GM12878 (cell line): ENCODE results near the gene MYO16. TPM values are rescaled to one million over a fixed set of nuclear protein-coding genes. Genes with fewer than 3 reads are reported as not detected.

Source experiments
- ATAC-seq: fragments of 200-7000 bp; cut with Tn5 transposase; 3 replicates; pipeline ENCODE4 v1.9.1; 2020; ENCODE audit warnings: mild to moderate bottlenecking, moderate library complexity
- BruUV-seq: library from RNA; stranded (reverse); fragments of 400-500 nt; replicated peaks from 2 replicates; lab custom pipeline; 2021; lab: Mats Ljungman, UMichigan
- CTCF ChIA-PET: fragments of 300-600 bp; sonication (Branson Sonifier 250); formaldehyde crosslinking; extraction: SDS; loops from one replicate; lab custom pipeline; 2021; ENCODE audit warnings: inconsistent platforms; lab: Yijun Ruan, JAX
- POLR2A ChIA-PET: fragments of 350-600 bp; formaldehyde crosslinking; extraction: SDS; loops from one replicate; lab custom pipeline; 2021; ENCODE audit warnings: inconsistent platforms; lab: Charles Lee
- RAD21 ChIA-PET: fragments of 300-600 bp; sonication (Branson Sonifier 250); formaldehyde crosslinking; loops from one replicate; lab custom pipeline; 2023; ENCODE audit warnings: antibody characterized with exemption; ENCODE audit not compliant: unreplicated experiment; lab: Charles Lee
- SMC1A ChIA-PET: fragments of 300-600 bp; sonication (Branson Sonifier 250); formaldehyde crosslinking; loops from one replicate; lab custom pipeline; 2023; ENCODE audit not compliant: unreplicated experiment, uncharacterized antibody; lab: Charles Lee
- DNase-seq: peaks from one replicate; pipeline ENCODE4 v3.0.0-alpha.2; 2011; ENCODE audit warnings: low read depth, low spot score
- FAIRE-seq: peaks from 3 replicates; lab custom pipeline; 2011; peaks lifted over from hg19 to GRCh38; lab: Jason Lieb, UNC
- H2AFZ ChIP-seq: 2 replicates; pipeline ENCODE4 v1.6.0; 2011; ENCODE audit warnings: low read depth, low read length, control low read depth; ENCODE audit not compliant: control insufficient read depth
- H3K27ac ChIP-seq: 2 replicates; pipeline ENCODE4 v1.5.1; 2011; ENCODE audit warnings: control low read depth; ENCODE audit not compliant: control insufficient read depth, insufficient read depth
- H3K27me3 ChIP-seq, 2 experiments: replicated peaks in 1 of 2; 2 replicates each; pipeline versions ENCODE4 v1.6.0 to v1.6.1; 2011; ENCODE audit warnings: low read length in 1 of 2; ENCODE audit not compliant: control insufficient read depth in 2 of 2, insufficient read depth in 2 of 2
- H3K36me3 ChIP-seq, 2 experiments: 2 replicates each; pipeline ENCODE4 v1.5.1; 2011; ENCODE audit warnings: low read length in 1 of 2; ENCODE audit not compliant: control insufficient read depth in 2 of 2, insufficient read depth in 2 of 2
- H3K4me1 ChIP-seq: 2 replicates; pipeline ENCODE4 v1.6.1; 2011; ENCODE audit warnings: mild to moderate bottlenecking, low read length, moderate library complexity, mixed read lengths; ENCODE audit not compliant: control insufficient read depth, insufficient read depth
- H3K4me2 ChIP-seq: 2 replicates; pipeline ENCODE4 v1.6.0; 2011; ENCODE audit warnings: control low read depth; ENCODE audit not compliant: control insufficient read depth, insufficient read depth
- H3K4me3 ChIP-seq: fragments of 200-600 bp; sonication (generic); 2 replicates; pipeline ENCODE4 v1.5.1; 2016
- H3K79me2 ChIP-seq: 2 replicates; pipeline ENCODE4 v1.6.0; 2011; ENCODE audit warnings: low read length; ENCODE audit not compliant: control insufficient read depth, insufficient read depth
- H3K9ac ChIP-seq: 2 replicates; pipeline ENCODE4 v1.8.0; 2011; ENCODE audit warnings: low read length, control low read depth, mixed read lengths; ENCODE audit not compliant: control insufficient read depth, insufficient read depth
- H3K9me3 ChIP-seq: replicated peaks from 3 replicates; pipeline ENCODE4 v1.5.1; 2011; ENCODE audit warnings: mild to moderate bottlenecking, low read length; ENCODE audit not compliant: control insufficient read depth, insufficient read depth
- H4K20me1 ChIP-seq: 2 replicates; pipeline ENCODE4 v1.6.0; 2011; ENCODE audit not compliant: control insufficient read depth, insufficient read depth
- CHD4 ChIP-seq: fragments of 200-600 bp; sonication (generic); IDR thresholded peaks from 2 replicates; pipeline ENCODE4 v1.6.1; 2016; ENCODE audit warnings: mild to moderate bottlenecking
- CREM ChIP-seq: IDR thresholded peaks from 2 replicates; pipeline ENCODE4 v1.6.1; 2014; ENCODE audit warnings: antibody characterized with exemption, low read depth
- FOS ChIP-seq: IDR thresholded peaks from 3 replicates; pipeline ENCODE4 v1.6.1; 2011; ENCODE audit warnings: borderline replicate concordance; ENCODE audit not compliant: insufficient read length; ENCODE audit errors: extremely low read depth
- GATAD2B ChIP-seq: fragments of 450-650 bp; conservative IDR thresholded peaks from 2 replicates; pipeline ENCODE4 v1.6.1; 2017; ENCODE audit warnings: low read depth, mild to moderate bottlenecking, moderate library complexity
- PAX8 ChIP-seq: fragments of 450-650 bp; IDR thresholded peaks from 2 replicates; pipeline ENCODE4 v1.6.1; 2017; ENCODE audit warnings: mild to moderate bottlenecking, moderate library complexity
- POLR2AphosphoS2 ChIP-seq: IDR thresholded peaks from 2 replicates; pipeline ENCODE4 v1.6.1; 2011; ENCODE audit warnings: low read depth, mild to moderate bottlenecking, low read length, improper control_type of control experiment, moderate library complexity
- STAT1 ChIP-seq: fragments of 450-650 bp; conservative IDR thresholded peaks from 2 replicates; pipeline ENCODE4 v1.6.1; 2014; ENCODE audit warnings: antibody characterized with exemption, mild to moderate bottlenecking
- TCF12 ChIP-seq: IDR thresholded peaks from 2 replicates; pipeline ENCODE4 v1.6.1; 2011; ENCODE audit warnings: low read depth, mild to moderate bottlenecking, low read length
- YBX1 ChIP-seq: fragments of 450-650 bp; IDR thresholded peaks from 2 replicates; pipeline ENCODE4 v1.6.1; 2016; ENCODE audit warnings: antibody characterized with exemption
- ZNF217 ChIP-seq: fragments of 450-650 bp; IDR thresholded peaks from 2 replicates; pipeline ENCODE4 v1.6.1; 2017; ENCODE audit warnings: antibody characterized with exemption, mild to moderate bottlenecking
- WGBS: methylation state at CpG from one replicate; pipeline ENCODE4 v1.1.6; 2016; ENCODE audit warnings: low lambda C conversion rate; ENCODE audit not compliant: insufficient replicate concordance, insufficient coverage; ENCODE audit errors: missing lambda C conversion rate; 5-methylcytosine and 5-hydroxymethylcytosine counted together
- in situ Hi-C: fragments of 300-500 bp; cut with MboI; formaldehyde crosslinking; loops from 9 replicates; pipeline ENCODE4 v1.14.3; 2018; ENCODE audit warnings: mixed read lengths
- intact Hi-C: fragments of 100-400 bp; cut with micrococcal nuclease; formaldehyde crosslinking; loops from one replicate; pipeline ENCODE4 v1.14.2; 2022; ENCODE audit not compliant: unreplicated experiment
- polyA plus RNA-seq, 11 experiments: library from polyadenylated mRNA; depleted of rRNA in 4 of 11; unstranded in 6 of 11; stranded (reverse) in 5 of 11; fragments of >200 nt; fragmentation: Nextera tagmentation in 4 of 11; fragmentation: Illumina TruSeq in 1 of 11; extraction: Ambion mirVana in 4 of 11; extraction: Trizol in 1 of 11; gene quantifications; 1 replicate in 1 of 11; 2 replicates in 10 of 11; pipeline versions ENCODE4 v1.2.1 to v1.2.3, GENCODE V29; 2011 to 2016; ENCODE audit warnings: inconsistent platforms in 2 of 11, missing spikeins in 2 of 11, low read depth in 1 of 11
- total RNA-seq, 4 experiments: library from RNA; depleted of rRNA in 3 of 4; stranded (reverse); fragments of >200 nt in 3 of 4; fragmentation: Illumina TruSeq in 1 of 4; extraction: Trizol in 1 of 4; gene quantifications; 2 replicates each; pipeline versions ENCODE4 v1.2.1 to v1.2.3, GENCODE V29; 2013 to 2021
- TF ChIP-seq, protein P1 (sequence below): IDR thresholded peaks from 2 replicates; pipeline ENCODE4 v1.6.1; 2011; ENCODE audit warnings: borderline replicate concordance, low read depth, mild to moderate bottlenecking, moderate library complexity, mixed read lengths, low read length; ENCODE audit not compliant: insufficient read depth; ENCODE audit errors: extremely low read length
- TF ChIP-seq, protein P2 (sequence below): fragments of 450-650 bp; formaldehyde crosslinking; IDR thresholded peaks from 2 replicates; pipeline ENCODE4 v1.5.0; 2022; ENCODE audit warnings: mild to moderate bottlenecking, missing genetic modification characterization
- TF ChIP-seq, protein P3 (sequence below): fragments of 150-350 bp; IDR thresholded peaks from 2 replicates; pipeline ENCODE4 v1.6.1; 2016; ENCODE audit warnings: low read depth, low read length
- TF ChIP-seq, protein P4 (sequence below): fragments of 450-650 bp; IDR thresholded peaks from 2 replicates; pipeline ENCODE4 v1.6.1; 2017; ENCODE audit warnings: borderline replicate concordance

Gene MYO16
- total and polyA plus RNA-seq, 10 of the 15 experiments (the other 5 are each of a cell fraction or from before 2014, with no cell fraction given) = under 0.01 to 1.7 (median 0.05) TPM; not detected in 4

DNA sequence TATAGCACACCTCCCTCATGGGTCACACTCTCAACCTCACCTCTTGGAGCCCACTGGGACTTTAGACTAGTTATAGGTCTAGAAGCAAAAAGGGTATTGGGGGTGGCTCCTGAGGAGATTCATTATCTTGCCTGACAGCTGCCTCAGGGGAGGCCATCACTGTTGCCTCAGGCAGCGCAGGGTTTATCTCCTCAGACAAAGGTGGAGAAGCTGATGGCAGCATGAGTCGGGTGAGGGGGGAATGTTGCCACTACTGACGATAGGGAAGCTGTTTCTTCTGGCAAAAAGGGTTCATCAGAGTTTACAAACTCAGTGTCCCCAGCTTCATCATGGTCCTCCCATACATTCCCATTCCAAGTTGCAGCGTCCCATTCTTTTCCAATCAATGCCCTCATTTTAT is 594.6 kb downstream of the MYO16 start (continued):
- TF ChIP-seq TCF12 = no peak
- TF ChIP-seq, protein P1, sequence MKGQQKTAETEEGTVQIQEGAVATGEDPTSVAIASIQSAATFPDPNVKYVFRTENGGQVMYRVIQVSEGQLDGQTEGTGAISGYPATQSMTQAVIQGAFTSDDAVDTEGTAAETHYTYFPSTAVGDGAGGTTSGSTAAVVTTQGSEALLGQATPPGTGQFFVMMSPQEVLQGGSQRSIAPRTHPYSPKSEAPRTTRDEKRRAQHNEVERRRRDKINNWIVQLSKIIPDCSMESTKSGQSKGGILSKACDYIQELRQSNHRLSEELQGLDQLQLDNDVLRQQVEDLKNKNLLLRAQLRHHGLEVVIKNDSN = no peak
- no peak for TF ChIP-seq YBX1

DNA sequence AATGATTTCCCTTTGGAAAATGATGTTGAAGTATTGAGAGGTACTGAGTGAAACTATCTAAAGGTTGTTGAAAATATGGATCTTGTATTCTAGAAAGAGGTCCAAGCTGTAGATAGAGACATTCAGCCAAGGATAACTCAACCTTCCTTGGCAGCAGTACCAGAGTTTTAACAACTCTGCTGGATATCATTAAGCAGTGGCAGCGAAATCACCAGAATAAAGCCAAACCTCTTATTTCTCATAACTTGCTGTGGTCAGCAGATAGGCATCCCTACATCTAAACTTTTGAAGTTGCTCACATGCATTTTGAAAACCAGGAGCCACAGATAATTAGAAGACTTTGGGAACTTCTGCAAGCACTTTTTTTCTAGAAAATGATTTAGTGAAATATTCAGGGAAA is 597.2 kb downstream of the MYO16 start:
- RAD21 ChIA-PET = no interaction called here
- DNase-seq = no peak
- no TSS peak for BruUV-seq
- Histone ChIP-seq H3K79me2 (no peaks in the 10 kb centered on the region), H3K4me1 (no peaks in the 10 kb centered on the region), H3K36me3 (no peaks in the 10 kb centered on the region), H3K4me2 (no peak overlapping the region), H4K20me1 (no peaks in the 10 kb centered on the region), H3K9me3 (no peaks in the 10 kb centered on the region; the same call in 2 of the 3 replicates), H3K27me3 (no peaks in the 10 kb centered on the region), H3K4me3 (no peak overlapping the region), H2AFZ (no peak overlapping the region), H3K9ac (no peak overlapping the region), H3K27ac (no peak overlapping the region)
- POLR2A ChIA-PET = no interaction called here
- intact Hi-C loops = no loop called here
- WGBS = 18% methylated on average over 1 of the region's 1 CpG
- ATAC-seq = no peak
- CTCF ChIA-PET = no interaction called here
- in situ Hi-C loops = no loop called here
- SMC1A ChIA-PET = no interaction called here
- no peak for FAIRE-seq
- TF ChIP-seq STAT1 = no peak
- TF ChIP-seq CHD4 = no peak
- TF ChIP-seq POLR2AphosphoS2 = no peak
- no peak for TF ChIP-seq ZNF217
- TF ChIP-seq PAX8 = no peak
- no peak for TF ChIP-seq CREM
- TF ChIP-seq, protein P2, sequence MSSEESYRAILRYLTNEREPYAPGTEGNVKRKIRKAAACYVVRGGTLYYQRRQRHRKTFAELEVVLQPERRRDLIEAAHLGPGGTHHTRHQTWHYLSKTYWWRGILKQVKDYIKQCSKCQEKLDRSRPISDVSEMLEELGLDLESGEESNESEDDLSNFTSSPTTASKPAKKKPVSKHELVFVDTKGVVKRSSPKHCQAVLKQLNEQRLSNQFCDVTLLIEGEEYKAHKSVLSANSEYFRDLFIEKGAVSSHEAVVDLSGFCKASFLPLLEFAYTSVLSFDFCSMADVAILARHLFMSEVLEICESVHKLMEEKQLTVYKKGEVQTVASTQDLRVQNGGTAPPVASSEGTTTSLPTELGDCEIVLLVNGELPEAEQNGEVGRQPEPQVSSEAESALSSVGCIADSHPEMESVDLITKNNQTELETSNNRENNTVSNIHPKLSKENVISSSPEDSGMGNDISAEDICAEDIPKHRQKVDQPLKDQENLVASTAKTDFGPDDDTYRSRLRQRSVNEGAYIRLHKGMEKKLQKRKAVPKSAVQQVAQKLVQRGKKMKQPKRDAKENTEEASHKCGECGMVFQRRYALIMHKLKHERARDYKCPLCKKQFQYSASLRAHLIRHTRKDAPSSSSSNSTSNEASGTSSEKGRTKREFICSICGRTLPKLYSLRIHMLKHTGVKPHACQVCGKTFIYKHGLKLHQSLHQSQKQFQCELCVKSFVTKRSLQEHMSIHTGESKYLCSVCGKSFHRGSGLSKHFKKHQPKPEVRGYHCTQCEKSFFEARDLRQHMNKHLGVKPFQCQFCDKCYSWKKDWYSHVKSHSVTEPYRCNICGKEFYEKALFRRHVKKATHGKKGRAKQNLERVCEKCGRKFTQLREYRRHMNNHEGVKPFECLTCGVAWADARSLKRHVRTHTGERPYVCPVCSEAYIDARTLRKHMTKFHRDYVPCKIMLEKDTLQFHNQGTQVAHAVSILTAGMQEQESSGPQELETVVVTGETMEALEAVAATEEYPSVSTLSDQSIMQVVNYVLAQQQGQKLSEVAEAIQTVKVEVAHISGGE (CRISPR knock-in tag) = no peak
- TF ChIP-seq, protein P3, sequence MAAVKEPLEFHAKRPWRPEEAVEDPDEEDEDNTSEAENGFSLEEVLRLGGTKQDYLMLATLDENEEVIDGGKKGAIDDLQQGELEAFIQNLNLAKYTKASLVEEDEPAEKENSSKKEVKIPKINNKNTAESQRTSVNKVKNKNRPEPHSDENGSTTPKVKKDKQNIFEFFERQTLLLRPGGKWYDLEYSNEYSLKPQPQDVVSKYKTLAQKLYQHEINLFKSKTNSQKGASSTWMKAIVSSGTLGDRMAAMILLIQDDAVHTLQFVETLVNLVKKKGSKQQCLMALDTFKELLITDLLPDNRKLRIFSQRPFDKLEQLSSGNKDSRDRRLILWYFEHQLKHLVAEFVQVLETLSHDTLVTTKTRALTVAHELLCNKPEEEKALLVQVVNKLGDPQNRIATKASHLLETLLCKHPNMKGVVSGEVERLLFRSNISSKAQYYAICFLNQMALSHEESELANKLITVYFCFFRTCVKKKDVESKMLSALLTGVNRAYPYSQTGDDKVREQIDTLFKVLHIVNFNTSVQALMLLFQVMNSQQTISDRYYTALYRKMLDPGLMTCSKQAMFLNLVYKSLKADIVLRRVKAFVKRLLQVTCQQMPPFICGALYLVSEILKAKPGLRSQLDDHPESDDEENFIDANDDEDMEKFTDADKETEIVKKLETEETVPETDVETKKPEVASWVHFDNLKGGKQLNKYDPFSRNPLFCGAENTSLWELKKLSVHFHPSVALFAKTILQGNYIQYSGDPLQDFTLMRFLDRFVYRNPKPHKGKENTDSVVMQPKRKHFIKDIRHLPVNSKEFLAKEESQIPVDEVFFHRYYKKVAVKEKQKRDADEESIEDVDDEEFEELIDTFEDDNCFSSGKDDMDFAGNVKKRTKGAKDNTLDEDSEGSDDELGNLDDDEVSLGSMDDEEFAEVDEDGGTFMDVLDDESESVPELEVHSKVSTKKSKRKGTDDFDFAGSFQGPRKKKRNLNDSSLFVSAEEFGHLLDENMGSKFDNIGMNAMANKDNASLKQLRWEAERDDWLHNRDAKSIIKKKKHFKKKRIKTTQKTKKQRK = no peak
- TF ChIP-seq FOS = no peak
- TF ChIP-seq, protein P4, sequence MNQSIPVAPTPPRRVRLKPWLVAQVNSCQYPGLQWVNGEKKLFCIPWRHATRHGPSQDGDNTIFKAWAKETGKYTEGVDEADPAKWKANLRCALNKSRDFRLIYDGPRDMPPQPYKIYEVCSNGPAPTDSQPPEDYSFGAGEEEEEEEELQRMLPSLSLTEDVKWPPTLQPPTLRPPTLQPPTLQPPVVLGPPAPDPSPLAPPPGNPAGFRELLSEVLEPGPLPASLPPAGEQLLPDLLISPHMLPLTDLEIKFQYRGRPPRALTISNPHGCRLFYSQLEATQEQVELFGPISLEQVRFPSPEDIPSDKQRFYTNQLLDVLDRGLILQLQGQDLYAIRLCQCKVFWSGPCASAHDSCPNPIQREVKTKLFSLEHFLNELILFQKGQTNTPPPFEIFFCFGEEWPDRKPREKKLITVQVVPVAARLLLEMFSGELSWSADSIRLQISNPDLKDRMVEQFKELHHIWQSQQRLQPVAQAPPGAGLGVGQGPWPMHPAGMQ = no peak
- no peak for TF ChIP-seq GATAD2B
